Stimulated activated CD8-positive, alpha-beta memory T cell treated with anti-CD3 and anti-CD28 coated beads, Interleukin-2, amount 100 ng/mL, for 48 hours (primary cell): ENCODE data around the gene ASF1B.
A peak's percentile ranks its signal among the peaks of the same experiment; 100 is the strongest.
"Not testable (repeated sequence)": the region's sequence is repeated elsewhere in the genome, so short reads cannot be mapped to it uniquely, and the experiment has no call there.

Experiments used
- DNase-seq, 2 donors: peaks; one replicate each; pipeline ENCODE4 v3.0.0-alpha.2; 2020; ENCODE audit warnings: low read depth in 2 of 2

The ASF1B gene

GRCh38 chr19:14136509-14137281, at the start of gene ASF1B:
Gene ASF1B (minus strand): TSS chr19:14136589. CDS start chr19:14136456, 133 bp downstream.
- peak; percentile 94 to 96 for DNase-seq

- not testable (repeated sequence) for DNase-seq
These were observed 49.3 kb upstream of the ASF1B start for GRCh38 chr19:14185691-14186090.

- DNase-seq: no peak
These were observed 48.8 kb upstream of the ASF1B start for GRCh38 chr19:14185158-14185557.

GRCh38 chr19:14183741-14184350, 47.5 kb upstream of the ASF1B start:
- no peak for DNase-seq

GRCh38 chr19:14182476-14182875, 46.1 kb upstream of the ASF1B start:
- DNase-seq: no peak

GRCh38 chr19:14181906-14182305, 45.5 kb upstream of the ASF1B start:
- no peak for DNase-seq

GRCh38 chr19:14181199-14181598, 44.8 kb upstream of the ASF1B start:
- DNase-seq: not testable (repeated sequence)

GRCh38 chr19:14177496-14178074, 41.2 kb upstream of the ASF1B start:
- DNase-seq: no peak

GRCh38 chr19:14175351-14175792, 39.0 kb upstream of the ASF1B start:
- no peak for DNase-seq

GRCh38 chr19:14174883-14175282, 38.5 kb upstream of the ASF1B start:
- DNase-seq: no peak

GRCh38 chr19:14168993-14169392, 32.6 kb upstream of the ASF1B start:
- DNase-seq: no peak

- no peak for DNase-seq
These were observed 32.0 kb upstream of the ASF1B start for GRCh38 chr19:14168259-14168972.

GRCh38 chr19:14167576-14168138, 31.3 kb upstream of the ASF1B start:
- DNase-seq: no peak

GRCh38 chr19:14166999-14167575, 30.7 kb upstream of the ASF1B start:
- DNase-seq: no peak

GRCh38 chr19:14165990-14166830, 29.8 kb upstream of the ASF1B start:
- no peak for DNase-seq

GRCh38 chr19:14164724-14165493, 28.5 kb upstream of the ASF1B start:
- DNase-seq: no peak

GRCh38 chr19:14164082-14164481, 27.7 kb upstream of the ASF1B start:
- DNase-seq: no peak

GRCh38 chr19:14162871-14163297, 26.5 kb upstream of the ASF1B start:
- DNase-seq: no peak

GRCh38 chr19:14161305-14161704, 24.9 kb upstream of the ASF1B start:
- no peak for DNase-seq
